ENCODE results near the gene SOX8.
A peak's percentile ranks its signal among the peaks of the same experiment; 100 is the strongest.

The SOX8 gene

DNA sequence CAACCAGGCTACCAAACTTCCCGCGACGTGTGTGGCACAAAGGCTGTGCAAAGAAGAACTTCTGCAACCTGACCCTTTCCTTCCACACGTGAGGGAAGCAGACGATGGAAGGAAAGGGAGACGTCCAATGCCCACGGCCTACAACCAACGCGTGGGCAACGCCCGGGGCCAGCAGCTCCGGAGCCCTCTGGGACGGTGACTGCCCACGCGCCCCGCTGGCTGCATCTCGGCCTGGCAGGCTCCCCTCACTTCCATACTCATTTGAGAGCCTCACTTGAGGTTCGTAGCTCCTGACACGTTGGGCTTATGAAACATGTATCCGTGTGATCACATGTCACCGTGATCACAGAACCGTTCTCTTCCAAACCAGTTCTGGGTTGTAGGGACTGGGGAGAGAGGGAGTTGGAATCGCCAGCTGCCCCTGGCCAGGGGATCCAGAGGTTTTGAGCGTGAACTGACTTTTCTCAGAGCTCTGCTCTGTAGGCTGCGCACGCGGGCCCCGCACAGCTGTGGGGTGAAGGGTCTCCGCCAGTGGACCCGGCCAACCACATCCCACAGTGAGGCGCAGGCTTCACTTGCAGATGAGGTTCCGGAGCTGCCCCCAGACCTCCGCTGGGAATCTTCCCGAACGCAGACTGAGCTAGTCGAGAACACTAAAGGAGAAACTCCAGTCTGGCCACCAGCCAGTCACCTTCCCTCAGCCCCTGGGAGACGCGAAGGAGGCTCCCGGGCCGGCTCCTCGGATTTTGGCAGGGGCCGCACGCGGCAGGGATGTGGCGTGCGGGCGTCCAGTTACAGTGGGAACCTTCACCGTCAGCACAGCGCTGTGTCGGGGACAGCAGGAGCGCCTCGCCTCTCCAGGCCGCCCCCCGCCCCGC, 11.8 kb upstream of the SOX8 start:
- H3K9ac ChIP-seq (ENCODE audit: insufficient read length, low read depth), result peak overlapping the region; percentile 91
- TF ChIP-seq ZNF274 (IDR thresholded peaks at IDR 0.05; ENCODE audit: low read depth, low read length) (no peak), YY1 (IDR thresholded peaks at IDR 0.05; ENCODE audit: insufficient read depth, insufficient read length) (no peak), SUZ12 (IDR thresholded peaks at IDR 0.05; ENCODE audit: extremely low read depth, insufficient read depth, insufficient read length) (no peak)
- peaks cover 20% of the 10 kb centered on the region for H3K27me3 ChIP-seq (ENCODE audit: insufficient read depth, insufficient read length)
- DNase-seq (ENCODE audit: low read depth, low spot score), result no peak
- H3K9me3 ChIP-seq (ENCODE audit: insufficient read depth, low read length), result 0 out of 2 replicates have a peak, but pooled peaks cover 3% of the 10 kb centered on the region
- H3K4me3 ChIP-seq (ENCODE audit: insufficient read length, low read depth), result peak overlapping the region; percentile 83
- peaks cover 34% of the 10 kb centered on the region for H3K36me3 ChIP-seq (ENCODE audit: insufficient read depth, insufficient read length, low read length)
- H3K4me1 ChIP-seq (ENCODE audit: insufficient read depth, insufficient read length), result peaks cover 20% of the 10 kb centered on the region

DNA sequence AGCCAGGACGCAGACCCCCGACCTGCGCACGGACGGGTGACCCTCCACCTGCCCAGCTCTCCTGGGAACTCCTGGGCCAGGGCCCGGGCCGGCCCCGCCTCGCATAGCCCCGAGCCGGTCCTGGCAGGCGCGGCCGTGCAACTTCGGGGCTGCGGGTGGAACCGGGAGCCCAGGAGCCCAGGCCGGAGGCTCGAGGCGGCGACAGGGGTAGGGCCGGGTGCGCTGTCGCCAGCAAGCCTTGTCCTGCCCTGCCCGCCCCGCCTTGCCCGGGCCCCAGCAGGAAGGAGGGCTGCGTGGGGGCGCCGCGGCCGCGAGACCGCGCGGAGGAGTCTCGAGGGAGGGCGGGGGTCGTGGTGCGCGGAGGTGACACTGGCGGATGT, 11.2 kb upstream of the SOX8 start:
- no peak for DNase-seq (ENCODE audit: low read depth, low spot score)
- no peak for TF ChIP-seq ZNF274 (IDR thresholded peaks at IDR 0.05; ENCODE audit: low read depth, low read length)
- no peak for TF ChIP-seq SUZ12 (IDR thresholded peaks at IDR 0.05; ENCODE audit: extremely low read depth, insufficient read depth, insufficient read length)
- TF ChIP-seq YY1 (IDR thresholded peaks at IDR 0.05; ENCODE audit: insufficient read depth, insufficient read length), result no peak
- peaks cover 20% of the 10 kb centered on the region for H3K27me3 ChIP-seq (ENCODE audit: insufficient read depth, insufficient read length)
- H3K36me3 ChIP-seq (ENCODE audit: insufficient read depth, insufficient read length, low read length), result peaks cover 33% of the 10 kb centered on the region
- H3K4me3 ChIP-seq (ENCODE audit: insufficient read length, low read depth), result peak overlapping the region; percentile 83
- peak overlapping the region; percentile 91 for H3K9ac ChIP-seq (ENCODE audit: insufficient read length, low read depth)
- peaks cover 23% of the 10 kb centered on the region for H3K4me1 ChIP-seq (ENCODE audit: insufficient read depth, insufficient read length)
- peaks cover 7% of the 10 kb centered on the region; the same call in 1 of the 2 replicates for H3K9me3 ChIP-seq (ENCODE audit: insufficient read depth, low read length)

DNA sequence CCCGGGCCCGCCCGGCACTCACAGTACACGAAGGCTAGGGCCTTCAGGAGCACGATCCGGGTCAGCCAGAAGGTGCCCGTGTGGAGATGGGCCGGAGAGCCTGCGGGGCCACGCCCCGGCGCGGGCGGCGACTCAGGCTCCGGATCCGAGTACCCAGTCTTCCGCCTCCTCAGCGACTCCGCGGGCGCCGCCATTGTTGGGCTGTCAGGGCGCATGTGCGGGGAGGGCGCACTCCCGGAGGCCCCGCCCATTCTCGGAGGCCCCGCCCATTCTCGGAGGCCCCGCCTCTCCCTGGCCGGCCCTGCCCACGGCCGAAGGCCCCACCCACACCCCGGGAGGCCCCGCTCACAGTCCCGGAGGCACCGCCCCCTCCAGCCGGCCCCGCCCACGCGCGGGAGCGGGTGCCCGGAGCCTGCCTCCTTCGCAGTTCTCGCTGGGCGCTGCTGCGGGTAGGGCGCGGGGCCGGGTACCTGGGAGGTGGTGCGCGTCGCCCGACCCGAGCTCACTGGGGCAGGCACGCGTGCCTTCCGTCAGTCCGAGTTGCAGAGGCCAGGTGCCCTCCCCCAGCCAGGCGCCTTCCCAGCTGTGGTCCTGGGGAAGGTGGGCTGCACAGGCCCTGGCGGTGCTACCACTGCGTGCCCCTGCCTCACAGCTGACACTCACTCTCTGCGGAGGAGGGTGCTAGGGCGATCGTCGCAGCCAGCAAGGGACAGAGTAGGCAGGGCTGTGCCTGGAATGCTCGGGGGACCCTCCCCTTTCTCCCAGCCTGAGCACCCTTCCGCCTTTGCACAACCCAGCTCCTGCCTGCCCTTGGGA, 10.6 kb upstream of the SOX8 start, which contains the start of gene LMF1:
TSS of gene LMF1 (minus strand) at position 219 of the 816 bp plus-strand sequence. CDS start at position 215, 4 bp downstream.
- TF ChIP-seq SUZ12 (IDR thresholded peaks at IDR 0.05; ENCODE audit: extremely low read depth, insufficient read depth, insufficient read length) (no peak), YY1 (IDR thresholded peaks at IDR 0.05; ENCODE audit: insufficient read depth, insufficient read length) (peak; percentile 78)
- peak within 1 kb of the TSS; percentile 91 for H3K9ac ChIP-seq (ENCODE audit: insufficient read length, low read depth)
- peaks cover 23% of the 10 kb centered on the region for H3K4me1 ChIP-seq (ENCODE audit: insufficient read depth, insufficient read length)
- H3K36me3 ChIP-seq (ENCODE audit: insufficient read depth, insufficient read length, low read length), result peaks cover 27% of the 10 kb centered on the region
- peak; percentile 88 for DNase-seq (ENCODE audit: low read depth, low spot score)
- H3K9me3 ChIP-seq (ENCODE audit: insufficient read depth, low read length), result peaks cover 8% of the 10 kb centered on the region; the same call in 1 of the 2 replicates
- peak within 1 kb of the TSS; percentile 83 for H3K4me3 ChIP-seq (ENCODE audit: insufficient read length, low read depth)
- H3K27me3 ChIP-seq (ENCODE audit: insufficient read depth, insufficient read length), result peaks cover 20% of the 10 kb centered on the region

DNA sequence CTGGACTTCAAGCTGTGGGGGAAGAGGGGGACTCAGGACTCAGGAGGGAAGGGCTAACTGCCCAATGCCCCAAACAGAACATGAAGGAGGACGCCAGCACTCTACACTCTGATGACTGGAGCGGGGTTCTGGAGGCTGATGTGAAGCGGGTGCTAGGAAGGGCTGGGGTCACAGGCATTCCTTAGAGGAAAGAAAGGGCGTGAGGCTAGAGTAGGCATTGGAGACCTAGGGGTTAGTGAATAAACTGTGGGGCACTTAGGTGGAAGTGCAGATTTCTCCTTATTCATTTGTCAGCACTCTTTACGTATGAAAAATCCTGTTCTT, 10.0 kb upstream of the SOX8 start:
- DNase-seq (ENCODE audit: low read depth, low spot score), result no peak
- H3K9ac ChIP-seq (ENCODE audit: insufficient read length, low read depth), result peak overlapping the region; percentile 89
- peak overlapping the region; percentile 41 for H3K4me3 ChIP-seq (ENCODE audit: insufficient read length, low read depth)
- H3K9me3 ChIP-seq (ENCODE audit: insufficient read depth, low read length), result peaks cover 8% of the 10 kb centered on the region; the same call in 1 of the 2 replicates
- peaks cover 23% of the 10 kb centered on the region for H3K4me1 ChIP-seq (ENCODE audit: insufficient read depth, insufficient read length)
- H3K36me3 ChIP-seq (ENCODE audit: insufficient read depth, insufficient read length, low read length), result peaks cover 22% of the 10 kb centered on the region
- TF ChIP-seq SUZ12 (IDR thresholded peaks at IDR 0.05; ENCODE audit: extremely low read depth, insufficient read depth, insufficient read length) (no peak), ZNF274 (IDR thresholded peaks at IDR 0.05; ENCODE audit: low read depth, low read length) (no peak), YY1 (IDR thresholded peaks at IDR 0.05; ENCODE audit: insufficient read depth, insufficient read length) (no peak)
- H3K27me3 ChIP-seq (ENCODE audit: insufficient read depth, insufficient read length), result peaks cover 20% of the 10 kb centered on the region

DNA sequence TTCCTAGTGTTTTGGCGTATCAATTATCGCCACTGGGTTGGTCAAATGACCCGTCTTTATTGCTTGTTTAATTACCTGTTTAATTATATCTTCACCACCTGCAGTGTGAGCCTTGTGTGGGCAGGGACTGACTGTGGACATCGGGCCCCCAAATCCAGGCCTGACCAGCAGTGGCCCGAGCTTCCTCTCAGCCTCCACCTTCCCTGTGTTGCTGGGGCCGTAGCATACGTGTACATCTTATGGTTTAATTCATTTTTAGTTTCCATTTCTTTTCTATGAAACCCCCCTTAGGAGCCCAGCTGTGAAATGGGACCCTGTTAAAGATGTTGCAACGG, 9.6 kb upstream of the SOX8 start:
- Histone ChIP-seq H3K9me3 (ENCODE audit: insufficient read depth, low read length) (peaks cover 8% of the 10 kb centered on the region; the same call in 1 of the 2 replicates), H3K4me3 (ENCODE audit: insufficient read length, low read depth) (no peak overlapping the region), H3K36me3 (ENCODE audit: insufficient read depth, insufficient read length, low read length) (peaks cover 18% of the 10 kb centered on the region), H3K9ac (ENCODE audit: insufficient read length, low read depth) (no peak overlapping the region), H3K27me3 (ENCODE audit: insufficient read depth, insufficient read length) (peaks cover 20% of the 10 kb centered on the region), H3K4me1 (ENCODE audit: insufficient read depth, insufficient read length) (peaks cover 23% of the 10 kb centered on the region)
- TF ChIP-seq YY1 (IDR thresholded peaks at IDR 0.05; ENCODE audit: insufficient read depth, insufficient read length) (no peak), SUZ12 (IDR thresholded peaks at IDR 0.05; ENCODE audit: extremely low read depth, insufficient read depth, insufficient read length) (no peak), ZNF274 (IDR thresholded peaks at IDR 0.05; ENCODE audit: low read depth, low read length) (no peak)
- DNase-seq (ENCODE audit: low read depth, low spot score), result no peak

DNA sequence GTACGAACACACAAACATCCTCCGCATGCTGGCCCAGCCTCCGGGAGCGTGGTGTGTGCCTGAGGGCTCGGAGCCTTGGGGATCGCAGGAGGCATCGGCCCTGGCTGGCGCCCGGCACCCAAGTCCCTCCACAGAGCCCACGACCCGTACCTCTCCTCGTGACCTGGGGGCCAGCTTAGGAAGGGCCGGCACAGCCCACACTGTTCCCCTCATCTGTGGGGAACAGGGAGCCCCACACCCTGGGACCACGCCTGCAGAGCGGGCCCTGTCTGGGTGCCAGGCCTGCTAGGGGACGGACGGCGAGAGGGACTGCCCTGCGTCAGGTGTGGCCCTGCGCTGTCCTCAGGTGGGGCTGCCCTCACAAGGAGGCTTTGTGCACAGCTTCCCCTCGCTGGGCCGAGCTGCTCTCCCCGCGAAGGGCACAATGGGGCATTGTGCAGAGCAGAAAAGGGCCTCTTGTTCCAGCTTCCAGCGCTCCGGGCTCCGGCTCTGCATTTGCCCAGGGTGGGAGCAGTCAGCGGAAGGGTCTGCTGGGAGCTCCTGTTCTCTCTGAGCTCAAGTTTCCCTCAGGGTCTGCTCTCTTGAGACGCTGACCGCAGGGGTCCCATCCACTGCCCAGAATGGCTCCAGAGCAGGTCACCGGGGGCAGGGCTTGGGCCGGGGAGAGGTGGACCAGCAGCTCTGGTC, 9.1 kb upstream of the SOX8 start:
- Histone ChIP-seq H3K4me1 (ENCODE audit: insufficient read depth, insufficient read length) (peaks cover 27% of the 10 kb centered on the region), H3K4me3 (ENCODE audit: insufficient read length, low read depth) (no peak overlapping the region), H3K9ac (ENCODE audit: insufficient read length, low read depth) (peak overlapping the region; percentile 44), H3K36me3 (ENCODE audit: insufficient read depth, insufficient read length, low read length) (peaks cover 13% of the 10 kb centered on the region), H3K9me3 (ENCODE audit: insufficient read depth, low read length) (peaks cover 8% of the 10 kb centered on the region; the same call in 1 of the 2 replicates), H3K27me3 (ENCODE audit: insufficient read depth, insufficient read length) (peaks cover 20% of the 10 kb centered on the region)
- no peak for DNase-seq (ENCODE audit: low read depth, low spot score)
- TF ChIP-seq YY1 (IDR thresholded peaks at IDR 0.05; ENCODE audit: insufficient read depth, insufficient read length) (no peak), ZNF274 (IDR thresholded peaks at IDR 0.05; ENCODE audit: low read depth, low read length) (no peak), SUZ12 (IDR thresholded peaks at IDR 0.05; ENCODE audit: extremely low read depth, insufficient read depth, insufficient read length) (no peak)
